HepG2 (cell line): Measurements from ENCODE around the gene ZMYND8. TPM values are rescaled to one million over a fixed set of nuclear protein-coding genes. Genes with fewer than 3 reads are reported as not detected.

Source experiments
- CC2D1A ChIP-seq: sonication (generic); formaldehyde crosslinking; IDR thresholded peaks from 2 replicates; pipeline ENCODE4 v1.8.1; 2023; ENCODE audit warnings: mild to moderate bottlenecking, missing genetic modification reagents
- CEBPZ ChIP-seq: IDR thresholded peaks from 2 replicates; pipeline ENCODE4 v1.6.1; 2012; ENCODE audit warnings: low read length, improper control_type of control experiment
- ETV6 ChIP-seq: sonication (generic); formaldehyde crosslinking; conservative IDR thresholded peaks from 2 replicates; pipeline ENCODE4 v1.4.0; 2020; ENCODE audit warnings: missing genetic modification reagents
- EZH2 ChIP-seq: conservative IDR thresholded peaks from 2 replicates; pipeline ENCODE4 v1.6.1; 2012; ENCODE audit warnings: mild to moderate bottlenecking, low read depth, low read length, moderate library complexity
- FIP1L1 ChIP-seq: fragments of 200-400 bp; formaldehyde crosslinking; IDR thresholded peaks from 2 replicates; pipeline ENCODE4 v1.6.1; 2018; ENCODE audit warnings: low read depth, mild to moderate bottlenecking, low read length, moderate library complexity, borderline replicate concordance; ENCODE audit not compliant: insufficient read depth
- GATA4 ChIP-seq: sonication (generic); IDR thresholded peaks from 2 replicates; pipeline ENCODE4 v1.6.1; 2016; ENCODE audit warnings: antibody characterized with exemption, low read depth, borderline replicate concordance
- HMG20A ChIP-seq: IDR thresholded peaks from 2 replicates; pipeline ENCODE4 v1.6.1; 2016; ENCODE audit warnings: borderline replicate concordance
- HMGXB3 ChIP-seq: sonication (generic); formaldehyde crosslinking; IDR thresholded peaks from 2 replicates; pipeline ENCODE4 v1.4.0; 2020; ENCODE audit warnings: missing genetic modification reagents, borderline replicate concordance
- MAF1 ChIP-seq: sonication (generic); formaldehyde crosslinking; IDR thresholded peaks from 2 replicates; pipeline ENCODE4 v1.5.0; 2020; ENCODE audit warnings: missing genetic modification reagents, borderline replicate concordance
- MTERF4 ChIP-seq: sonication (generic); formaldehyde crosslinking; IDR thresholded peaks from 2 replicates; pipeline ENCODE4 v1.8.0; 2023; ENCODE audit warnings: mild to moderate bottlenecking, missing genetic modification reagents
- REL ChIP-seq: sonication (generic); formaldehyde crosslinking; conservative IDR thresholded peaks from 2 replicates; pipeline ENCODE4 v1.8.0; 2022; ENCODE audit warnings: mild to moderate bottlenecking, missing genetic modification reagents, moderate library complexity
- SP2 ChIP-seq: sonication (generic); formaldehyde crosslinking; IDR thresholded peaks from 2 replicates; pipeline ENCODE4 v1.5.1; 2020; ENCODE audit warnings: mild to moderate bottlenecking, missing genetic modification reagents
- SP4 ChIP-seq: sonication (generic); formaldehyde crosslinking; IDR thresholded peaks from 2 replicates; pipeline ENCODE4 v1.8.1; 2023; ENCODE audit warnings: mild to moderate bottlenecking, missing genetic modification reagents
- THYN1 ChIP-seq: sonication (generic); formaldehyde crosslinking; IDR thresholded peaks from 2 replicates; pipeline ENCODE4 v1.8.1; 2023; ENCODE audit warnings: low read depth, mild to moderate bottlenecking, moderate library complexity, missing genetic modification reagents, borderline replicate concordance
- U2AF1 ChIP-seq: fragments of 200-400 bp; formaldehyde crosslinking; optimal IDR thresholded peaks from 2 replicates; pipeline ENCODE3; 2017; ENCODE audit warnings: mild to moderate bottlenecking, low read depth, low read length
- ZNF367 ChIP-seq: sonication (generic); formaldehyde crosslinking; IDR thresholded peaks from 2 replicates; pipeline ENCODE4 v1.4.0; 2020; ENCODE audit warnings: missing genetic modification reagents, borderline replicate concordance
- ZNF737 ChIP-seq: sonication (generic); formaldehyde crosslinking; IDR thresholded peaks from 2 replicates; pipeline ENCODE4 v1.5.0; 2020; ENCODE audit warnings: missing genetic modification reagents, mild to moderate bottlenecking, borderline replicate concordance
- ZNF841 ChIP-seq: sonication (generic); formaldehyde crosslinking; IDR thresholded peaks from 2 replicates; pipeline ENCODE4 v1.8.1; 2023; ENCODE audit warnings: missing genetic modification reagents, borderline replicate concordance
- polyA plus RNA-seq, 8 experiments: library from polyadenylated mRNA; depleted of rRNA in 3 of 8; stranded (reverse) in 7 of 8; unstranded in 1 of 8; fragments of >200 nt; fragmentation: Illumina TruSeq in 4 of 8; extraction: Trizol in 4 of 8; gene quantifications; 2 replicates each; pipeline versions ENCODE4 v1.2.1 to v1.2.3, GENCODE V29; 2011 to 2016; ENCODE audit warnings: low read depth in 4 of 8, missing spikeins in 1 of 8, mixed read lengths in 1 of 8; ENCODE audit not compliant: insufficient read depth in 1 of 8
- total RNA-seq, 5 experiments: library from RNA; depleted of rRNA; stranded (reverse); fragments of >200 nt; fragmentation: Illumina TruSeq; extraction: Trizol; gene quantifications; 2 replicates each; pipeline ENCODE4 v1.2.3, GENCODE V29; 2016; ENCODE audit warnings: low read depth in 1 of 5
- TF ChIP-seq, protein P1 (sequence below): sonication (generic); formaldehyde crosslinking; conservative IDR thresholded peaks from 2 replicates; pipeline ENCODE4 v1.4.0; 2020; ENCODE audit warnings: missing genetic modification reagents

The ZMYND8 gene
- total and polyA plus RNA-seq, 2 of the 13 experiments (the other 11 are each of a cell fraction or from before 2014, with no cell fraction given): 53.9 to 84.7 TPM

DNA sequence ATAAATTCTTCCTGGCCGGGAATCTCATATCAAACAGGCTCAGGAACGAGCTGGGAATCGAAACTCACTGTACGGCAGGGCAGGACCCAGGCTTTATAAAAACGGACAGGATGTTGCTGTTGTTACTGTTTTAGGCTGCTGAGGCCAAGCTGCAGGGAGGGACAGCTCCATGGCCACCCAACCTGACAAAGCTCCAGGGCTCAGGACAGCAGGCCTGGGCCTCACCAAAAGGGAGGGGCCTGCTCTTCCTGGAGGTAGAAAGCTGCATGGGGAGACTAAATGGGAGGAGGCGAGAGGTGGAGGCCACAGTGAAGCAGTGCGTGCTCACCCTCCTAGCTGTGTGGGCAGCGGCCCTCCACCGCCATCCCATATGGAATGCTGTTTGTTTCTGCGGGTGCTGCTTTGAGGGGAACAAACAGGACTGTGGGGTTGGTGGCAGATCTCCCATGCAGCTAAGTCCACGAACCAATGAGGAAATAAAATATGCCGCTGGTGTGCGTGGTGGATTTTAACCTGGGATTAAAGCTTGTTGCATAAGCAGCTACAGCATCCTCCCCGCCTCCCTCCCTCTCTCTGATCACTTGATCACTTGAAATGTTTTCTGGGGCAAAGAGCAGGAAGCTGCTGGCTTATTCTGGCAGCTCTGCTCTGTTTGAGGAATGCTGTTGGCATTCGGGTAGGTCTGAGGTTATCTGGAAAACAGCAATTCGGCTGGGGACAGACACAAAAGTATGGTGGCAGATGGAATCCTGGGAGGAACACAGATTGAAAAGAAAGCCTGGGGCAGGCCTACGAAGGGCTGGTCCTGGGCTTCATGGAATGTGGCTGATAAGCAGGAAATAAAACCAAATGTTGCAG lies 2.4 kb upstream of the ZMYND8 start (continued):
- TF ChIP-seq HMGXB3 (peak; percentile 74; the same call in 1 of the 2 replicates), SP2 (CRISPR knock-in tag) (peak; percentile 35; the same call in 1 of the 2 replicates), MTERF4 (peak; percentile 94), CEBPZ (no peak), HMG20A (CRISPR knock-in tag) (peak; percentile 57; the same call in 1 of the 2 replicates), REL (CRISPR knock-in tag) (peak; percentile 89; the same call in 1 of the 2 replicates), ZNF737 (no peak), ZNF367 (CRISPR knock-in tag) (peak; percentile 64; the same call in 1 of the 2 replicates), CC2D1A (no peak), EZH2 (no peak), FIP1L1 (peak; percentile 51; the same call in 1 of the 2 replicates), MAF1 (CRISPR knock-in tag) (peak; percentile 97), U2AF1 (peak; percentile 87), GATA4 (peak; percentile 84), THYN1 (CRISPR knock-in tag) (no peak; the same call in 1 of the 2 replicates), ETV6 (CRISPR knock-in tag) (peak; percentile 75; the same call in 1 of the 2 replicates), ZNF841 (CRISPR knock-in tag) (no peak), SP4 (CRISPR knock-in tag) (peak; percentile 81)
- TF ChIP-seq, protein P1, sequence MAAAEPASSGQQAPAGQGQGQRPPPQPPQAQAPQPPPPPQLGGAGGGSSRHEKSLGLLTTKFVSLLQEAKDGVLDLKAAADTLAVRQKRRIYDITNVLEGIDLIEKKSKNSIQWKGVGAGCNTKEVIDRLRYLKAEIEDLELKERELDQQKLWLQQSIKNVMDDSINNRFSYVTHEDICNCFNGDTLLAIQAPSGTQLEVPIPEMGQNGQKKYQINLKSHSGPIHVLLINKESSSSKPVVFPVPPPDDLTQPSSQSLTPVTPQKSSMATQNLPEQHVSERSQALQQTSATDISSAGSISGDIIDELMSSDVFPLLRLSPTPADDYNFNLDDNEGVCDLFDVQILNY (CRISPR knock-in tag): peak; percentile 37; the same call in 1 of the 2 replicates
